HG03439 (cell line): ENCODE measurements around the gene SUPT4H1.

ENCODE experiments used
- ATAC-seq: cut with Tn5 transposase; IDR thresholded peaks from one replicate; pipeline ENCODE4 v1.9.1; 2021; ENCODE audit warnings: mild to moderate bottlenecking, moderate library complexity; ENCODE audit not compliant: unreplicated experiment

The SUPT4H1 gene

GRCh38 chr17:58307468-58308172 is 44.4 kb downstream of the SUPT4H1 start:
- ATAC-seq: no peak

DNA sequence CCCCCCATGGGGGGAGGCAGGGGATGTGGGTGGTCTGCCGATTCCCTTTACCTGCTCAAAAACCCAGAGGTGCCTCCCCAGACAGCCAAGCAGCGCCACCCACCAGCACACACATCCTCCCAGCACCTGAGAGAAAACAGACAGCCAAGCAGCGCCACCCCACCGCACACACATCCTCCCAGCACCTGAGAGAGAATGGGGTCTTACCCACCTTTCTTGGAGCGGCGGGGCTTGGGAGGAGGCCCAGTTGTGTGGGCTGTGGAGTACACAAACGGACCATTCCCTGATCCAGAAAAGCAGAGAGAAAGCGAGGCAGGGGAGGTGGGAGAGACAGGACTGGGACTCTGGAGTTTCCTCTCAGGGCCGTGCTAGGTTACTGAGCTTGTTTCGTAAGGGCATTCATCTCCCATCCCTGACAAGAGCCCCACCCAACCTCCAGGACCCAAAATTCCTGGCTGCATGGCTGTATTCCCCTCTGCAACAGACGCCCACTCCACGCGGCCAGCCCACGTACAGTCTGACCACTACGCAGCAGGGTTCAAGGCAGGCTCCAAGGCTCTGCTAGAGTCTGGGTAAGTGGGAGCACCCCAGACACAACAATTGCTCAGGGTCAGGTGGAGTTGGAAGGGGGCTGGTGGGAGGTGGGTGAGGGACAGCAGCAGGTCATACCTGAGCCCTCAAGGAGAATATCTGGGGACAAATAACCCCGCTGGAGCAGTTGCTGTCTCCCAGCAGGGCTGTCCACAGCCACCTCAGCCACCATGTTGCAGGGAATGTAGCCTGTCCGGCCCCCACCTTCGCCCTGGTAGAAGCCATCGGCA is 45.7 kb downstream of the SUPT4H1 start:
- ATAC-seq: no peak

DNA sequence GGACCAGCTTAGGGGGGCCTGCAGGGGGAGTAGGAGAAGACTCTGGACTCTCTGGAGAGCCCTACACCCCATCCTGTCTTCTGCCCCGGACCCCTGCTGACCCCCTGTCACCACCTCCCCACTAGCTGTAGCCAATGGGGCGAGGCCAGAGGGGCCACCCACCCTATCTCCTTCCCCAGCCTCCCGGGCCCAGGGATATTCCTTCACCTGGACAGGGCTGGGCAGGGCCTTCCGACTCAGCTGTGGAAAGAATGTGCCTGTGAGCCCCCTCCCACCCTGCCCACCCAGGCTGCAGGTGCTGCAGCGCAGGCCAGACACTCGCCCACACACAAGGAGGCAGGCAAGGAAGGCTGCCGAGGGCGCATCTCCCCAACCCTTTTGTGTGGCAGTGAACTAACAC is 46.4 kb downstream of the SUPT4H1 start:
- ATAC-seq: no peak

GRCh38 chr17:58304750-58305486 is 47.1 kb downstream of the SUPT4H1 start:
- no peak for ATAC-seq

DNA sequence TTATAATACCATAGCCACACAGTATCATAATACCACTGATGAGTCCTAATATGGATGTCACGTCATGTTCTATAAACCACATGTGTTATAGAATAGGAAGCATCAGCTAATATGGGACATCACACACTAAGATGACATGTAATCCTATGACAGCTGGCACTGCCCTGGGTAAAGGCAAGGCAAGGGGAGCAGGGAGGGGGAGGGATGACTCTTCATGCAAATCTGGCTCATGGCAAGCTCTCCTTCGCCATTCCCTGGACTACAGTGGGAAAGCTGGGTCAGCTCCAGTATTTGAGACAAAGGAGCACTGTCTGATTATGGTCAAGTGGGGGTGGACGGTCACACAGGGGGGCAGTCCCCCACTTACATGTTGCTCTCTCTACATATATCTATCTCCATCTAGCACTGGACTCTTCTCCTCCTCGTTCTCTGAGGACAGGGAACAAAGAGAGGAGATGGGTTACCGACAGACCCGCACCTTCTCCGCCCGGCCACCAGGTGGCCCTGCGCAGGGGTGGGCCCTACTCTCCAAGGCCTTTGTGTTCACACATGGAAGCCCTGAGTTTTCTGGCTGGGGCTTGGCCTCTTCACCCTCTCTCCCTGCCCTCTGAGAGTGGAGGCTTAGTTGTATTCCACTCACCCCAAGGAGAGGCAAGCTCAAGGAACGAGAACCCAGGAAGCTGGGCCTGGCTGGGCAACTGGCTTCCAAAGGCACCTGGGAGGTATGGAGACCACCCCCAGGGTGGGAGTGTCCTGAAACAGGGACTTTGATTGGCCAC is 47.8 kb downstream of the SUPT4H1 start:
- ATAC-seq: no peak

- no peak for ATAC-seq
These were observed 48.9 kb downstream of the SUPT4H1 start for GRCh38 chr17:58302919-58303585.

DNA sequence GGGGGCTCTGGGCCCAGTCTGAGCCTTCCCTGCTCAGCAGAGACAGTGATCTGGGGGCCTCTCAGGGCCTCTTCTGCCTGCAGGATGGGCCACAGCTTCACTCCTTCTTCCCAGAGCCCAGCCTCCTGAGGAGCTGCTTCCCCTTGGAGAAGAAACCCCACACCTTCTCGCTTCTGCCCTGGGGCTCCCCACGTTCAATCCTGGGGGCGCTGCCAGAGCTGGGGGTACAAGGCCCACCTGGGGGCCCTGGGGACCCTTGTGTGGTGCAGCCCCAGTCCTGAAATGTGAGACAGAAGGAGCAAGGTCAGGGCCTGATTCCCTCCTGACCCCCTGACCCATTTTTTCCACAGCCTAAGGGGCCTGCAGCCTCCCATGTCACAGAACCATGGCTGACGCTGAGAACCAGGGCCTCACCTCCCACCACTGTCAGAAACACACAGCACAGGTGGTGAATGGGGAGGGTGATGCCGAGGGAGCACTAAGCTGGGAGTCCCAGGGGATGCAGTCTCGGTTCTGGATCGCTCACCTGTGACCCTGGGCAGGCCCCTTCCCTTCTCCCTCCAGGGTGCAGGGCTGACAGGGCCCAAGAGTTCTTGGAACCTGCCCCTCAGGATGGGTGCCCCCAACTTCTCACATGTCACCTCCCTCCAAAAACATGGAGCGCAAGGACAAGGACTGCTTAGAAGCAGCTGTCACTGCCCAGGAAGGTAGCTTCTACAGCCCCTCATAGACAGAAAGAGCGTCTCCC is 49.7 kb downstream of the SUPT4H1 start:
- ATAC-seq: no peak

- ATAC-seq: no peak
These were observed 50.4 kb downstream of the SUPT4H1 start for GRCh38 chr17:58301504-58302150.

DNA sequence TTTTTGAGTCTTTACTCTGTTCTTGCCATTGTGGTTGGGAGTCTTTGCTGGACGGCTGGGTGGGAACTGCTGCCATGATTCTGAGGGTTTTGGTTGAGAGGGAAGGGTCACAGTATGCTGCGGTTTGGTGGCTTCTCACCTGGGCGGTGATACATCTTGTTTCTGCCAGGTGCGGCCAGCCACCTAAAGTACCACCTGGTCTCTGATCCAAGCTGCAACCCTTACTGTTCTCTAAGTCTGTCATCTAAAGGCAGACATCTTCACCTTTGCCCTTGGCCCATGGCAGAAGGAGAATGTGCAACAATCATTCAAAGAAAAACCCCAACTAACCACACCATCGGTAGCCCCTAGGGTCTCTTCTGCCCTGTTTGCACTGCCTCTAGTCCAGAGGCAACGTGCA is 51.7 kb downstream of the SUPT4H1 start:
- ATAC-seq: no peak
